Left ventricle myocardium inferior (tissue), 1 donor: ENCODE measurements around the gene ETV1. TPM values are rescaled to one million over a fixed set of nuclear protein-coding genes. Genes with fewer than 3 reads are reported as not detected.

ENCODE experiments used
- DNase-seq: peaks from one replicate; pipeline ENCODE4 v3.0.0-alpha.2; 2020
- H3K27ac ChIP-seq: fragments of 200-600 bp; replicated peaks from 2 replicates; pipeline ENCODE4 v1.8.0; 2021
- H3K27me3 ChIP-seq: fragments of 200-600 bp; 2 replicates; pipeline ENCODE4 v1.8.0; 2021; ENCODE audit warnings: low read depth
- H3K36me3 ChIP-seq: fragments of 200-600 bp; 2 replicates; pipeline ENCODE4 v1.8.0; 2021
- H3K4me1 ChIP-seq: fragments of 200-600 bp; 2 replicates; pipeline ENCODE4 v1.8.0; 2021
- H3K4me3 ChIP-seq: fragments of 200-600 bp; 2 replicates; pipeline ENCODE4 v1.8.0; 2021; ENCODE audit warnings: mild to moderate bottlenecking, moderate library complexity
- H3K9me3 ChIP-seq: fragments of 200-600 bp; replicated peaks from 2 replicates; pipeline ENCODE4 v1.8.0; 2021
- intact Hi-C: fragments of 100-400 bp; cut with micrococcal nuclease; formaldehyde crosslinking; loops from one replicate; pipeline ENCODE4 v1.11.0; 2022
- total RNA-seq: library from RNA; stranded (reverse); fragmentation: NEBNext Ultra II Directional; extraction: Animal tissue kit (Norgen Biotek cat#: 25700); gene quantifications from one replicate; pipeline ENCODE4 v1.2.1, GENCODE V29; 2021
- TF ChIP-seq, protein P1 (sequence below): fragments of 200-600 bp; IDR thresholded peaks from 2 replicates; pipeline ENCODE4 v1.8.0; 2021; ENCODE audit warnings: antibody characterized with exemption, mild to moderate bottlenecking, borderline replicate concordance
- donor health status: DM: no; HTN: yes; CAD: no; lungs with severe emphysema.

Gene ETV1
- total RNA-seq, 1 donor from 2014 or later: 59.7 TPM

GRCh38 chr7:13897819-13898218 is 91.6 kb downstream of the ETV1 start:
- H3K27me3 ChIP-seq: no peaks in the 10 kb centered on the region
- no peak for DNase-seq
- intact Hi-C loops: no loop called here
- H3K4me1 ChIP-seq: peaks cover 13% of the 10 kb centered on the region
- H3K4me3 ChIP-seq: no peak overlapping the region
- H3K36me3 ChIP-seq: peaks cover 10% of the 10 kb centered on the region
- TF ChIP-seq, protein P1, sequence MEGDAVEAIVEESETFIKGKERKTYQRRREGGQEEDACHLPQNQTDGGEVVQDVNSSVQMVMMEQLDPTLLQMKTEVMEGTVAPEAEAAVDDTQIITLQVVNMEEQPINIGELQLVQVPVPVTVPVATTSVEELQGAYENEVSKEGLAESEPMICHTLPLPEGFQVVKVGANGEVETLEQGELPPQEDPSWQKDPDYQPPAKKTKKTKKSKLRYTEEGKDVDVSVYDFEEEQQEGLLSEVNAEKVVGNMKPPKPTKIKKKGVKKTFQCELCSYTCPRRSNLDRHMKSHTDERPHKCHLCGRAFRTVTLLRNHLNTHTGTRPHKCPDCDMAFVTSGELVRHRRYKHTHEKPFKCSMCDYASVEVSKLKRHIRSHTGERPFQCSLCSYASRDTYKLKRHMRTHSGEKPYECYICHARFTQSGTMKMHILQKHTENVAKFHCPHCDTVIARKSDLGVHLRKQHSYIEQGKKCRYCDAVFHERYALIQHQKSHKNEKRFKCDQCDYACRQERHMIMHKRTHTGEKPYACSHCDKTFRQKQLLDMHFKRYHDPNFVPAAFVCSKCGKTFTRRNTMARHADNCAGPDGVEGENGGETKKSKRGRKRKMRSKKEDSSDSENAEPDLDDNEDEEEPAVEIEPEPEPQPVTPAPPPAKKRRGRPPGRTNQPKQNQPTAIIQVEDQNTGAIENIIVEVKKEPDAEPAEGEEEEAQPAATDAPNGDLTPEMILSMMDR: no peak
- H3K9me3 ChIP-seq: peaks cover 7% of the 10 kb centered on the region
- no peak overlapping the region for H3K27ac ChIP-seq

GRCh38 chr7:13894954-13895353 is 94.5 kb downstream of the ETV1 start:
- Histone ChIP-seq H3K9me3 (peaks cover 13% of the 10 kb centered on the region), H3K4me3 (no peak overlapping the region), H3K27me3 (no peaks in the 10 kb centered on the region), H3K4me1 (peaks cover 13% of the 10 kb centered on the region), H3K27ac (no peak overlapping the region), H3K36me3 (peaks cover 16% of the 10 kb centered on the region)
- intact Hi-C loops: no loop called here
- DNase-seq: no peak
- TF ChIP-seq, protein P1: no peak

DNA sequence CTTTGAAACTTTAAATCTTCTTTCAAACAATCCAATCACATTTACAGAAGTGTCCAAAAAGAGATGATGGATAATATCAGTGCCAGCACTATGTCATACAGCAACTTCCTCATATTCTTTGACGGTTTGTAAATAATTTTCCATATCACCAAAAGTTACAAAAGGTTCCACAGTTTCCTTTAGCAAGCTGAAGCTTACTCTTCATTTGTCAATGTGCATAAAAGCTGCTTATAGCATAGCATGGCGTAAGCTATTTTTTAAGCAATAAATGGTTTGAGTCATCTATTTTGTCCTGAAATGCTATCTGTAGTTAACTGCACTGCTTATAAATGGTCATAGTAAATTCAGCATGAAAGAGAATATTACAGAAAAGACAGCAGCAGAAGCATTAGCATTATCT is 95.1 kb downstream of the ETV1 start:
- H3K36me3 ChIP-seq: peaks cover 16% of the 10 kb centered on the region
- peaks cover 13% of the 10 kb centered on the region for H3K9me3 ChIP-seq
- H3K27me3 ChIP-seq: no peaks in the 10 kb centered on the region
- TF ChIP-seq, protein P1: no peak
- H3K4me3 ChIP-seq: no peak overlapping the region
- DNase-seq: no peak
- no peak overlapping the region for H3K27ac ChIP-seq
- peaks cover 9% of the 10 kb centered on the region for H3K4me1 ChIP-seq
- intact Hi-C loops: no loop called here

DNA sequence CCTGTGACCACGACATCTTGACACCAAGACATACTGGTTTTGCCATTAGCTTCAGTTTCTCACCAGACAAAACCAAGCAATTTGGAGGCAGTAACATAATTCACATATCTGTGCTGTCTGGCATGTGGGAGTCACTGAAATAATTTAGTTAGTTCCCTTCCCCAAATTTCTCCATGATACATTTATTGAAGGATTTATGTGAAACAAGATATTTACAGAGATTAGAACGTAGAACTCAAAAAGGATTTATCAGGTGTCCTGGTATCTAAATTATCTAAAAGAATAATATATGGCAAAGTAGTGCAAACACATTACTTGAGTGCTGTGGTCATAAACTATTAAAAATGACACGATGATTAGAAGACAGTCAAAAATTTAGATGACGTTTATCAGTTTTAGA is 98.7 kb downstream of the ETV1 start:
- intact Hi-C loops: no loop called here
- Histone ChIP-seq H3K9me3 (peaks cover 13% of the 10 kb centered on the region), H3K27ac (no peak overlapping the region), H3K4me3 (no peak overlapping the region), H3K36me3 (peaks cover 13% of the 10 kb centered on the region), H3K4me1 (no peaks in the 10 kb centered on the region), H3K27me3 (no peaks in the 10 kb centered on the region)
- DNase-seq: no peak
- TF ChIP-seq, protein P1: no peak

DNA sequence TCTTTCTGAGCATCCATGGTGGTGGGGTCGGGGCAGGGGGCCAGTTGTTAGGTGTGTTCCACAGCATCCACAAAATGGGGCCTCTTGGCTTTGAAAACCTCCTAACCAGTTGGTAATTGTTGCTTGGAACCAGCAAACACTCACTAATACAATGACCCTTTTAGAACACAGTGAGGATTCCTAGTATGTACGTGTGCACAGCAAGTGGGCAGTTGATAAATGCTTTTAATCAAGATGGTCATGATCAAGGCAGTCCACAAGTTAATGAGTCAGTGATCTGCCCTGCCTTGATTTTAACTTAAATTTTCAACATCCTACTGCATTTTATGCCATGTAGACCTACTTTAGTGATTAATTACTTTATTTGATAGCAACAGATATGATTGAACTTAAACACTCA is 103.1 kb downstream of the ETV1 start:
- H3K4me3 ChIP-seq: no peak overlapping the region
- no peaks in the 10 kb centered on the region for H3K27me3 ChIP-seq
- H3K36me3 ChIP-seq: no peaks in the 10 kb centered on the region
- DNase-seq: no peak
- no peak overlapping the region for H3K27ac ChIP-seq
- no peaks in the 10 kb centered on the region for H3K9me3 ChIP-seq
- intact Hi-C loops: no loop called here
- H3K4me1 ChIP-seq: no peaks in the 10 kb centered on the region
- TF ChIP-seq, protein P1: no peak

DNA sequence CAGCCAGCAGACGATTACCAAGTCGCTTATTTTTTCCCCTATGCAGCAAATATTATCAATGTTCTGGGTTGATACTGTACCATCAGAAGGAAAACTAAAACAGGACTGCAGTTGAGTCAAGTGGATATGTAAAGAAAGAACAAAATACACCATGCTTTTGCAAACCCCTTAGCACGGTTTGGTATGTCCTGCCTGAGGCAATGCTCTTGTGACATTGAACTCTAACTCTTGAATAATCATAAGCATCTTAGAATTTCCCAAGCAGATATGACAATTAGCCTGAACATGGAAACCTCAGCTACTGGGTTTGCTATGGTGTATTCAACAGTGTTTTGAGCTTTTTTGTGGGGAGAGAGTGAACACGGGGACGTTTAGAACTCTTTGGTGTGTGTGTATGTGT is 107.4 kb downstream of the ETV1 start:
- H3K27me3 ChIP-seq: no peaks in the 10 kb centered on the region
- intact Hi-C loops: no loop called here
- no peak for DNase-seq
- no peaks in the 10 kb centered on the region for H3K36me3 ChIP-seq
- no peaks in the 10 kb centered on the region for H3K4me1 ChIP-seq
- H3K27ac ChIP-seq: no peak overlapping the region
- no peaks in the 10 kb centered on the region for H3K9me3 ChIP-seq
- no peak overlapping the region for H3K4me3 ChIP-seq
- TF ChIP-seq, protein P1: no peak
